Endothelial cell of umbilical vein (primary cell): ENCODE measurements around the gene KLHL11. TPM values are rescaled to one million over a fixed set of nuclear protein-coding genes. Genes with fewer than 3 reads are reported as not detected.

Experiments used
- BruUV-seq: library from RNA; stranded (reverse); fragments of 400-500 nt; replicated peaks from 2 replicates; lab custom pipeline; 2021; lab: Mats Ljungman, UMichigan
- CTCF ChIA-PET: fragments of 300-600, 350-600 bp; sonication (Branson Sonifier 250); formaldehyde crosslinking; loops from one replicate; lab custom pipeline; 2021; ENCODE audit warnings: antibody characterized with exemption, inconsistent platforms; lab: Charles Lee
- POLR2A ChIA-PET: fragments of 300-600, 350-600 bp; sonication (Branson Sonifier 250); formaldehyde crosslinking; loops from one replicate; lab custom pipeline; 2021; ENCODE audit warnings: antibody characterized with exemption, inconsistent platforms; lab: Charles Lee
- DNase-seq: peaks from one replicate; pipeline ENCODE4 v3.0.0-alpha.2; 2011; ENCODE audit warnings: low read depth, low spot score
- FAIRE-seq: peaks from 2 replicates; lab custom pipeline; 2011; peaks lifted over from hg19 to GRCh38; lab: Jason Lieb, UNC
- H2AFZ ChIP-seq: 2 replicates; pipeline ENCODE4 v1.6.0; 2012; ENCODE audit warnings: low read depth, low read length, control low read depth, inconsistent platforms
- H3K27ac ChIP-seq: 2 replicates; pipeline ENCODE4 v1.5.1; 2011; ENCODE audit warnings: low read depth, mild to moderate bottlenecking, control low read depth, low read length, moderate library complexity; ENCODE audit not compliant: insufficient read depth
- H3K27me3 ChIP-seq, 2 experiments: 2 replicates each; pipeline versions ENCODE4 v1.6.0 to v1.6.1; 2011; ENCODE audit warnings: low read length in 2 of 2, mixed read lengths in 1 of 2; ENCODE audit not compliant: control insufficient read depth in 2 of 2, insufficient read depth in 2 of 2
- H3K36me3 ChIP-seq, 2 experiments: 2 replicates in 1 of 2; 3 replicates in 1 of 2; pipeline ENCODE4 v1.5.1; 2011; ENCODE audit warnings: low read length in 2 of 2, mild to moderate bottlenecking in 1 of 2, moderate library complexity in 1 of 2; ENCODE audit not compliant: control insufficient read depth in 2 of 2, insufficient read depth in 2 of 2; ENCODE audit errors: extremely low read depth in 1 of 2
- H3K4me1 ChIP-seq: 3 replicates; pipeline ENCODE4 v1.5.1; 2011; ENCODE audit warnings: mild to moderate bottlenecking, low read length; ENCODE audit not compliant: control insufficient read depth, insufficient read depth; ENCODE audit errors: extremely low read depth
- H3K4me2 ChIP-seq: 2 replicates; pipeline ENCODE4 v1.6.1; 2011; ENCODE audit warnings: low read length, control low read depth, mixed read lengths; ENCODE audit not compliant: insufficient read depth
- H3K4me3 ChIP-seq, 3 experiments: fragments of 200-600 bp in 1 of 3; sonication (generic), shearing (Covaris generic) in 1 of 3; replicated peaks in 1 of 3; 2 replicates each; pipeline ENCODE4 v1.5.1; 2011 to 2016; ENCODE audit warnings: control low read depth in 3 of 3, low read length in 3 of 3, mild to moderate bottlenecking in 2 of 3, inconsistent platforms in 1 of 3, low read depth in 1 of 3, moderate library complexity in 1 of 3; ENCODE audit not compliant: insufficient read depth in 1 of 3
- H3K79me2 ChIP-seq: 2 replicates; pipeline ENCODE4 v1.6.0; 2012; ENCODE audit warnings: low read length, inconsistent platforms; ENCODE audit not compliant: control insufficient read depth, insufficient read depth
- H3K9ac ChIP-seq: replicated peaks from 2 replicates; pipeline ENCODE3; 2011; ENCODE audit warnings: low read length, control low read depth; ENCODE audit not compliant: insufficient read depth; ENCODE audit errors: extremely low read depth
- H3K9me1 ChIP-seq: replicated peaks from 3 replicates; pipeline ENCODE4 v1.6.0; 2011; ENCODE audit warnings: mild to moderate bottlenecking, low read length; ENCODE audit not compliant: control insufficient read depth, insufficient read depth; ENCODE audit errors: extremely low read depth
- H3K9me3 ChIP-seq: replicated peaks from 2 replicates; pipeline ENCODE4 v1.5.1; 2012; ENCODE audit warnings: low read length, inconsistent platforms; ENCODE audit not compliant: control insufficient read depth, insufficient read depth
- H4K20me1 ChIP-seq: replicated peaks from 2 replicates; pipeline ENCODE3; 2011; ENCODE audit warnings: mild to moderate bottlenecking, low read length; ENCODE audit not compliant: control insufficient read depth, insufficient read depth; ENCODE audit errors: extremely low read depth
- CTCF ChIP-seq, 2 donors: IDR thresholded peaks; 1 replicate in 1 of 2; 2 replicates in 1 of 2; pipeline ENCODE4 v1.5.1; 2011; ENCODE audit warnings: low read length in 2 of 2, mild to moderate bottlenecking in 2 of 2, moderate library complexity in 2 of 2, control low read depth in 1 of 2, inconsistent platforms in 1 of 2, low read depth in 1 of 2; ENCODE audit not compliant: insufficient read depth in 1 of 2; ENCODE audit errors: extremely low read depth in 1 of 2
- EZH2 ChIP-seq: IDR thresholded peaks from 2 replicates; pipeline ENCODE4 v1.6.1; 2012; ENCODE audit warnings: borderline replicate concordance, low read depth, mild to moderate bottlenecking, moderate library complexity, low read length, inconsistent platforms; ENCODE audit not compliant: severe bottlenecking
- FOS ChIP-seq: IDR thresholded peaks from 2 replicates; pipeline ENCODE4 v1.6.1; 2011; ENCODE audit warnings: mild to moderate bottlenecking, low read length, moderate library complexity, borderline replicate concordance; ENCODE audit not compliant: insufficient read depth
- GATA2 ChIP-seq: IDR thresholded peaks from 2 replicates; pipeline ENCODE4 v1.7.0; 2011; ENCODE audit warnings: low read depth, mild to moderate bottlenecking, moderate library complexity, mixed read lengths, low read length; ENCODE audit not compliant: insufficient read length, insufficient read depth
- JUN ChIP-seq: IDR thresholded peaks from 2 replicates; pipeline ENCODE4 v1.6.1; 2011; ENCODE audit warnings: borderline replicate concordance, low read depth; ENCODE audit not compliant: insufficient read length, insufficient read depth
- MAX ChIP-seq: IDR thresholded peaks from 2 replicates; pipeline ENCODE4 v1.6.1; 2011; ENCODE audit not compliant: insufficient read depth, insufficient read length
- MYC ChIP-seq: IDR thresholded peaks from one replicate; pipeline ENCODE4 v1.6.1; 2011; ENCODE audit warnings: mild to moderate bottlenecking, low read depth, low read length
- POLR2A ChIP-seq: IDR thresholded peaks from 2 replicates; pipeline ENCODE4 v1.6.1; 2012; ENCODE audit warnings: low read depth, mild to moderate bottlenecking, control low read depth, low read length
- POLR2AphosphoS5 ChIP-seq: IDR thresholded peaks from 2 replicates; pipeline ENCODE4 v1.6.1; 2012; ENCODE audit warnings: low read depth, mild to moderate bottlenecking, control low read depth, low read length, moderate library complexity; ENCODE audit not compliant: insufficient read depth
- dilution Hi-C: fragments of 300-500 bp; cut with MboI; formaldehyde crosslinking; loops from one replicate; pipeline ENCODE4 v1.15.0; 2019; ENCODE audit warnings: low sequenced_read_pairs; ENCODE audit not compliant: extremely low pct_ligation_motif_present
- intact Hi-C: fragments of 100-400 bp; cut with micrococcal nuclease; formaldehyde crosslinking; loops from one replicate; pipeline ENCODE4 v1.10.0; 2022
- polyA plus RNA-seq, 4 experiments: library from polyadenylated mRNA; depleted of rRNA in 3 of 4; stranded (reverse) in 3 of 4; unstranded in 1 of 4; fragments of >200 nt; gene quantifications; 2 replicates each; pipeline versions ENCODE4 v1.2.1 to v1.2.3, GENCODE V29; 2011 to 2012; ENCODE audit warnings: missing spikeins in 1 of 4
- total RNA-seq: library from RNA; stranded (reverse); gene quantifications from 2 replicates; pipeline ENCODE4 v1.2.3, GENCODE V29; 2021

Gene KLHL11
- total and polyA plus RNA-seq, 2 donors (not counting 3 experiments of a cell fraction or from before 2014, with no cell fraction given) = 3.1 to 11.0 TPM

GRCh38 chr17:41912925-41913324 is 47.7 kb upstream of the KLHL11 start:
- Histone ChIP-seq H3K9me3 (no peaks in the 10 kb centered on the region), H3K79me2 (peaks cover 72% of the 10 kb centered on the region), H4K20me1 (no peaks in the 10 kb centered on the region), H3K9me1 (no peaks in the 10 kb centered on the region), H3K4me3 (no peak overlapping the region), H3K4me1 (peaks cover 14% of the 10 kb centered on the region), H2AFZ (no peak overlapping the region), H3K36me3 (peaks cover 29 to 43% of the 10 kb centered on the region in 2 experiments), H3K27me3 (no peaks in the 10 kb centered on the region), H3K9ac (no peak overlapping the region), H3K4me2 (no peak overlapping the region), H3K27ac (no peak overlapping the region)
- no peak for DNase-seq
- dilution Hi-C loops (no loop called here), intact Hi-C loops (no loop called here)
- no peak for TF ChIP-seq GATA2
- no peak for TF ChIP-seq JUN
- TF ChIP-seq FOS = no peak
- no peak for TF ChIP-seq CTCF (IDR thresholded peaks at IDR 0.05; ENCODE audit: extremely low read depth in 1 of 2, insufficient read depth in 1 of 2, low read depth in 1 of 2, low read length in 2 of 2)
- TF ChIP-seq POLR2A = no peak
- TF ChIP-seq MYC = no peak
- TF ChIP-seq EZH2 = no peak
- no peak for TF ChIP-seq POLR2AphosphoS5
- no peak for TF ChIP-seq MAX
- no peak for FAIRE-seq
- CTCF ChIA-PET = interaction anchor here (1.1 to 1.9 kb wide), 3 partner anchors 18 to 46 kb away, joined by 3 to 11 read pairs (median 3); partner anchors contain the start of gene ODAD4
- POLR2A ChIA-PET = no interaction called here
- no TSS peak for BruUV-seq
